ENCODE data around the gene RHOA.
A peak's percentile ranks its signal among the peaks of the same experiment; 100 is the strongest.
"Not testable (repeated sequence)": the region's sequence is repeated elsewhere in the genome, so short reads cannot be mapped to it uniquely, and the experiment has no call there.

RHOA gene

GRCh38 chr3:49358884-49359225 lies 52.9 kb downstream of the RHOA start:
- DNase-seq, result no peak

DNA sequence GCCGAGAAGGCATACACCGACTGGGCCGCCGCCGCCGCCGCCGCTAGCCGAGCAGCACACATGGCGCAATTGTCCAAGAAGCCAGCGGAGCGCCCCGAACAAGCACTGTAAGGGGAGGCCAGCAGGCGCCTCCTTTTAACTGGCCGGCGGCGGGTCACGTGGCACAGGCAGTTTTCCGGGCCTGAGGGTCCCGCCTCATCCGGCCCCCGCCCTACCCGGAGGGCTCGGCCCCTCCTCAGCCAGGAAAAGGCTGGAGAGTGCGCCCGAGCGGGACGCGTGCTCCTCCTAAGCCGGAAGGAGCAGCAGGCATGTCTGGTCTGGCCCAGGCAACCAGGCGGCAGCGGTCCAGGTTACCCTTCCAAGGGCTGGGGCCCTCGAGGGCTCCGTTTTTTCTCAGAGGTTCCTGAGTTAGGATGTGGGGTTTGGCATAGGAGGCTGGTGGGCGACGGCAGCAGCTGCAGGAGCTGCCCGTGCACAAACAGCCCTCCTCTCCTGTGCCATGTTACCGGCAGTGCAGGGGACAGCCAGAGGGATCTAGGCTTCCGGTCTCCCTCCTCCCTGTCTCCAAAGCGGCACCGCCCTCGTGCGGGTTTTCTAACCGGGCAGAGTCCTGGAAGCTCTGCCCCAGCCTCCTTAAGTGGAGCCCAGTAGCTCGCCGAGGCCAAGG lies 53.4 kb downstream of the RHOA start, which contains the start of gene GPX1:
Gene GPX1, minus strand, starts transcription at position 137 of the 667 bp plus-strand sequence. Its CDS starts 75 bp downstream, at position 62.
- DNase-seq, result peak; percentile 83

DNA sequence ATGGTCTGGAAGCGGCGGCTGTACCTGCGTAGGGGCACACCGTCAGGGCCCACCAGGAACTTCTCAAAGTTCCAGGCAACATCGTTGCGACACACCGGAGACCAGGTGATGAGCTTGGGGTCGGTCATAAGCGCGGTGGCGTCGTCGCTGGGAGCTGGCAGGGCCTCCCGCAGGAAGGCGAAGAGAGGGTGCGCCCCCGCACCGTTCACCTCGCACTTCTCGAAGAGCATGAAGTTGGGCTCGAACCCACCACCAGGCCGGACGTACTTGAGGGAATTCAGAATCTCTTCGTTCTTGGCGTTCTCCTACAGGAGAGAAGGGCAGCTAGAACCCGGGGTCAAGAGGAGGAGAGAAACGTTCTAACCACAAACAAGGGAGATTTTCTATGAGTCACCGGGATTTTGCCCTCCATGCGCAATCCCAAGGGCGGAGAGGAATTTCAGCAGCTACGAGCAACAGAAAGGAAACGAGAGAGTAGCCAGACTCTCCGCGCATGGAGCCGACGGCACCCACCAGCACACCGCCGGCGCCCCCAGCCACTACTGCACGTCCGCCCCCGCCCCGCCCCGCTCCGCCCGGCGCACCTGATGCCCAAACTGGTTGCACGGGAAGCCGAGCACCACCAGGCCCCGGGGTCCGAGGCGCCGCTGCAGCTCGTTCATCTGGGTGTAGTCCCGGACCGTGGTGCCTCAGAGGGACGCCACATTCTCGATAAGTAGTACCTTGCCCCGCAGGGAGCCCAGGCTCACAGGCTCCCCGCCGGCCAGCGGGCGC lies 54.1 kb downstream of the RHOA start:
- DNase-seq, result not testable (repeated sequence)

DNA sequence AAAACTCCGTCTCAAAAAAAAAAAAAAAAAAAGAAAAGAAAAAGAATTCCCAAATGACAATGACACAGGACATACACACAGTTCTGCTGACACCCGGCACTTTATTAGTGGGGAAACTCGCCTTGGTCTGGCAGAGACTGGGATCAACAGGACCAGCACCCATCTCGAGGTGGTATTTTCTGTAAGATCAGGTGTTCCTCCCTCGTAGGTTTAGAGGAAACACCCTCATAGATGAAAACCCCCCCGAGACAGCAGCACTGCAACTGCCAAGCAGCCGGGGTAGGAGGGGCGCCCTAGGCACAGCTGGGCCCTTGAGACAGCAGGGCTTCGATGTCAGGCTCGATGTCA lies 54.7 kb downstream of the RHOA start:
- DNase-seq, result not testable (repeated sequence)

DNA sequence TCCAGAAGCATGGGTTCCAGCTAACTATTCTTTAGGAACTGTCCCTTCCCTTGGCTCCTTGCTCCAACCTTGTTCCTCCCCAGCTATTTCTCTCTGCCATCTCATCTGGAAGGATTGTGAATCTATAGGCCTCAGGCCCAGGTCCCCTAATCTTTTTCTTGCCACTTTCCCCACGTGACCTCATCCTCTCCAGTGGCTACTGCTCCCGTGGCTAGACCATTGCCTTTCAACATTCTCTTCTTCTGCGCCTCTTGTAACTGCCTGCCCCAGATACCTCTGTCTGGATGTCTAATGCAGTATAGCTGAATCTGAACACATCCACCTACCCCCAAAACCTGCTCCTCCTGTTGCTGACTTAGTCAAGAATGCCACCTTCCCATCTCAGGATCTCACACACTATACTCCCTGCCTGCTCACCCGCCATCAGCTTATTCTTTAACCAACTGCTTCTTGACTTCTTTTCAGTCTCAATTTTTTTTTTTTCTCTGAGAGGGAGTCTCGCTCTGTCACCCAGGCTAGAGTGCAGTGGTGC lies 58.8 kb downstream of the RHOA start:
- DNase-seq, result no peak

GRCh38 chr3:49352281-49352680 lies 59.5 kb downstream of the RHOA start:
- DNase-seq, result no peak

GRCh38 chr3:49351521-49352011 lies 60.2 kb downstream of the RHOA start:
- DNase-seq, result no peak

GRCh38 chr3:49349348-49350114 lies 62.2 kb downstream of the RHOA start:
- no peak for DNase-seq

- DNase-seq, result not testable (repeated sequence)
Observed at GRCh38 chr3:49348361-49348760, 63.4 kb downstream of the RHOA start.

DNA sequence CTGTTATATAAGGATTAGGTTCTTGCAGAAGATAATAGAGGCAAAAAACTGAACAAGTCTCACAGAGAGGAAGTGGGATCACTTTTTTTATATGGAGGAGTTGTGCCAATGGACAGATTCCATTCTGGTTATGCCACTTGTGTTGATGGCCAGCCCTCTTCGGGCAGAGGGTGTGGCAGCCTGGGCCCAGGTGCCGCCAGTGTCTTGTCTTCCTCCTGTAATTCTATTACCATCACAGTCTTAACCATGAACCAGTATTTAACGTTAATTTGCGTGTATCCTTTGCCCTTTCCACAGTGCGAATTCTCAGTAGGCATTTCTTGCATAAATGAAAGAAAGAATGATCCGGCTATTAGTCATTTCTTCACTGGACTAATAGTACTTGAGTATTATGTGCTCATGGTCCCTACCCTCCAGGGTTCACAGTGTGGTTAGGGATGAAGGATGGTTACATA lies 65.0 kb downstream of the RHOA start:
- DNase-seq, result no peak

DNA sequence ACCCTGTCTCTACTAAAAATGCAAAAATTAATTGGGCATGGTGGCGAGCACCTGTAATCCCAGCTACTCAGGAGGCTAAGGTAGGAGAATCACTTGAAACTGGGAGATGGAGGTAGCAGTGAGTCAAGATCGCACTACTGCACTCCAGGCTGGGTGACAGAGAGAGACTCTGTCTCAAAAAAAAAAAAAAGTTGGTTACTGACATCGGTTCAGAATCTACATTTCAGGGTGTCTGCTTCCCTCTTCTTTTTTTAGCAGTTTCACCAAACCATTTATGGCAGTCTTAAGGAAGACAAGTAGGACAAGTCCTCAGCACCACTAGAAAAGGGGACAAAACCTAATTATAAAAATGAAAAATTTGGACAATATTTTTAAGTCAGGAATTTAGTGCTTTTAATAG lies 68.6 kb downstream of the RHOA start:
- no peak for DNase-seq

GRCh38 chr3:49341996-49342395 lies 69.8 kb downstream of the RHOA start:
- no peak for DNase-seq

- DNase-seq, result peak; percentile 63
Observed at GRCh38 chr3:49339941-49340800, 71.6 kb downstream of the RHOA start, which contains the start of gene USP4. TSS of gene USP4 (minus strand) at chr3:49340053. CDS start at chr3:49340024, 29 bp downstream.

- no peak for DNase-seq
Observed at GRCh38 chr3:49339581-49339940, 72.2 kb downstream of the RHOA start.

- no peak for DNase-seq
Observed at GRCh38 chr3:49333916-49334633, 77.7 kb downstream of the RHOA start.

- no peak for DNase-seq
Observed at GRCh38 chr3:49333091-49333490, 78.7 kb downstream of the RHOA start.

- DNase-seq, result no peak
Observed at GRCh38 chr3:49329186-49329585, 82.6 kb downstream of the RHOA start.

GRCh38 chr3:49328350-49328749 lies 83.4 kb downstream of the RHOA start:
- not testable (repeated sequence) for DNase-seq

- no peak for DNase-seq
Observed at GRCh38 chr3:49327485-49327884, 84.3 kb downstream of the RHOA start.

DNA sequence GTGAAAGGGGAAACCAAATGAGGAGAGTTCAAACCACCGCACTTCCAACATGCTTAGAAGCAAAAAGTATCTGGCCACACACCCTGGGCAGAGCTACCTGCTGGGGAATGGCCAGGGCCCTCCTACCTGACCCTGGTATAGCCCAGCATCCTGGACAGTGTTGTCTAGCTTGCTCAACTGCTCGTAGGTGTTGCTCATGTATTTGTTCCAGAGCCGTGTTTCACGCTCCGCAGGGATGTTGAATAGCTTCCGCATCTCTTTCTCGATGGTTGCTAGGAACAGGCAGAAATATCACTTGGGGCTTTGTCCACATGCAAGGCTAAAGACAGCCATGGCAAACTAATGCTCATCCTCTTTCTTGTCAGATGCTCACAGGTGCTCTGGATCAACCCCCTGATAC lies 87.0 kb downstream of the RHOA start:
- no peak for DNase-seq

DNA sequence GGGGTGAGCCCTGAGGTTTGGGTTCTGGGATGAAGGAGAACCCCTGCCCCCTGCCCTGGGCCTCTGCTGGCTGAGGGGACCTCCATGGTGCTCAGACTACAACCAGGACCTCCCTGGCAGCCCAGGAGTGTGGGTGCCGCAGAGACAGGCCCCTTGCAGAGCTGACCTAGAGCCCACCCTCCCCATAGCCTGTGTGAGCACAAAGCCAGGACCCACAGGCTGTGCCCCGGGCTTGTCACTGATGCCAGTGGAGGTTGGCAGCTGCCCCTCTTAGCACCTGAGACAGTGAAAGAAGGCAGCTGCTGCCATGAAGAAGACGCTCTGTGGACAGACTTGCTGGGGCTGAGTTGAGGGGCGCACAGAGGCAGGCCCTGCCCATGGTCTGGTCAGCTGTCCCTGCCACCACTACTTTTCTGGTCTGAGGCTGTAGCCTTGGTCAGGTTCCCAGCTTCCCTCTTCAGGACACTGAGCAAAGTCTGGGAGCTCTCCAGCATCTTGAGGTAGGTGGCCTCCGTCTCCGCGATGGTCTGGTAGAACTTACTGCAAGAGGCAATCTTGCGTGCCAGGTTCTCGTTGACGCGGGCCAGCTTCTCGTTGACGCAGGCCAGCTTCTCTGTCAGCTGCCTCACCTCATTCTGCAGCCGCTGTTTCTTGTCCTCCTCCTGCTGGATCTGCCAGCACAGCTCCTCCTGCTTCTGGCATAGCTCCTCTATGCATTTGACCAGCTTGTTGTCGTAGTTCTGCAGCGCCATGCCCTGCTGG lies 94.9 kb downstream of the RHOA start:
- DNase-seq, result no peak

Measured in NCI-H774 (cell line).